Right lung (tissue), 10 donors: Measurements from ENCODE around the gene ARG2. TPM values are rescaled to one million over a fixed set of nuclear protein-coding genes. Genes with fewer than 3 reads are reported as not detected.

Source experiments
- DNase-seq, 2 donors: peaks; one replicate each; pipeline ENCODE4 v3.0.0-alpha.2; 2013
- long read RNA-seq, 8 donors: transcript quantifications; one replicate each; lab custom pipeline, GENCODE V29; 2026
- polyA plus RNA-seq, 5 donors: library from polyadenylated mRNA; unstranded; fragments of 120-200 nt; gene quantifications; one replicate each; pipeline versions ENCODE4 v1.2.1 to v1.2.3, GENCODE V29; 2013; ENCODE audit warnings: inconsistent platforms in 1 of 5, low replicate concordance in 1 of 5; ENCODE audit not compliant: insufficient read length in 5 of 5, insufficient read depth in 1 of 5

Gene ARG2
- 1 to 10 TPM; 1.7 to 3.4 (median 2.1) TPM for polyA plus RNA-seq
- long read RNA-seq, donor 1, partial matches to known transcripts = 0 of 1 reads
- long read RNA-seq, donor 1, other reads (novel, unspliced or antisense) = 0 of 1 reads
- long read RNA-seq, donor 2 = 0 reads
- long read RNA-seq, donor 3, partial matches to known transcripts = 100 of 163 reads
- long read RNA-seq, donor 3, other reads (novel, unspliced or antisense) = 63 of 163 reads
- long read RNA-seq, donor 4, partial matches to known transcripts = 56 of 99 reads
- long read RNA-seq, donor 4, other reads (novel, unspliced or antisense) = 42 of 99 reads
- long read RNA-seq, donor 5 = 0 reads
- long read RNA-seq, donor 6, partial matches to known transcripts = 181 of 195 reads
- long read RNA-seq, donor 6, other reads (novel, unspliced or antisense) = 13 of 195 reads
- long read RNA-seq, donor 7, partial matches to known transcripts = 0 of 1 reads
- long read RNA-seq, donor 7, other reads (novel, unspliced or antisense) = 0 of 1 reads
- long read RNA-seq, donor 8 = 0 reads

- DNase-seq = peak; percentile 88 to 89
These were observed at the start of gene ARG2 for GRCh38 chr14:67619446-67620216. TSS of gene ARG2 (plus strand) at chr14:67619920. CDS start at chr14:67619978, 58 bp downstream.

- no peak for DNase-seq
These were observed 49.3 kb upstream of the ARG2 start for GRCh38 chr14:67570453-67570852.

GRCh38 chr14:67571275-67571990 lies 48.3 kb upstream of the ARG2 start:
- peak; percentile 30 to 42 for DNase-seq

GRCh38 chr14:67571991-67572323 lies 47.8 kb upstream of the ARG2 start:
- no peak for DNase-seq

- DNase-seq = no peak
These were observed 47.1 kb upstream of the ARG2 start for GRCh38 chr14:67572608-67573007.

- no peak for DNase-seq
These were observed 46.3 kb upstream of the ARG2 start for GRCh38 chr14:67573228-67574010.

- DNase-seq = no peak
These were observed 45.6 kb upstream of the ARG2 start for GRCh38 chr14:67574156-67574555.

GRCh38 chr14:67574806-67575205 lies 44.9 kb upstream of the ARG2 start:
- no peak for DNase-seq

GRCh38 chr14:67575684-67576083 lies 44.0 kb upstream of the ARG2 start:
- no peak for DNase-seq

- DNase-seq = no peak
These were observed 43.3 kb upstream of the ARG2 start for GRCh38 chr14:67576216-67576955.

GRCh38 chr14:67577181-67577808 lies 42.4 kb upstream of the ARG2 start:
- no peak for DNase-seq

- no peak for DNase-seq
These were observed 41.6 kb upstream of the ARG2 start for GRCh38 chr14:67577909-67578749.

GRCh38 chr14:67579040-67579439 lies 40.7 kb upstream of the ARG2 start:
- DNase-seq = no peak

- no peak for DNase-seq
These were observed 40.1 kb upstream of the ARG2 start for GRCh38 chr14:67579636-67580035.

- DNase-seq = no peak
These were observed 39.2 kb upstream of the ARG2 start for GRCh38 chr14:67580336-67581171.

GRCh38 chr14:67581643-67582042 lies 38.1 kb upstream of the ARG2 start:
- no peak for DNase-seq

GRCh38 chr14:67582061-67582460 lies 37.7 kb upstream of the ARG2 start:
- no peak for DNase-seq
